ENCODE data around the gene BPTF.
"Not testable (repeated sequence)": the region's sequence is repeated elsewhere in the genome, so short reads cannot be mapped to it uniquely, and the experiment has no call there.

BPTF gene

GRCh38 chr17:67824735-67825626 lies at the start of gene BPTF:
Gene BPTF (plus strand): TSS chr17:67825503. CDS start chr17:67825725, 222 bp downstream.
- peak; percentile 31 to 95 (median 86) for DNase-seq

GRCh38 chr17:67779098-67779672 lies 46.1 kb upstream of the BPTF start:
- no peak for DNase-seq

GRCh38 chr17:67784364-67785121 lies 40.8 kb upstream of the BPTF start:
- no peak for DNase-seq

GRCh38 chr17:67785122-67785477 lies 40.2 kb upstream of the BPTF start:
- no peak for DNase-seq

- DNase-seq, result no peak
Observed at GRCh38 chr17:67785504-67785903, 39.8 kb upstream of the BPTF start.

GRCh38 chr17:67800495-67800928 lies 24.8 kb upstream of the BPTF start:
- DNase-seq, result peak in 11 of 14 donors; percentile 2 to 65 (median 33)

- DNase-seq, result no peak
Observed at GRCh38 chr17:67801626-67802175, 23.6 kb upstream of the BPTF start.

- DNase-seq, result no peak
Observed at GRCh38 chr17:67810464-67810863, 14.8 kb upstream of the BPTF start.

GRCh38 chr17:67812380-67812779 lies 12.9 kb upstream of the BPTF start:
- DNase-seq, result not testable (repeated sequence)

- no peak for DNase-seq
Observed at GRCh38 chr17:67813803-67814180, 11.5 kb upstream of the BPTF start.

GRCh38 chr17:67818110-67819002 lies 6.9 kb upstream of the BPTF start:
- no peak for DNase-seq

GRCh38 chr17:67819722-67820121 lies 5.6 kb upstream of the BPTF start:
- DNase-seq, result no peak

- DNase-seq, result no peak
Observed at GRCh38 chr17:67821871-67822367, 3.4 kb upstream of the BPTF start.

GRCh38 chr17:67825627-67826601 lies 611 bp downstream of the BPTF start:
- DNase-seq, result peak in 11 of 14 donors; percentile 42 to 82 (median 73)

GRCh38 chr17:67829331-67829730 lies 4.0 kb downstream of the BPTF start:
- DNase-seq, result no peak

- peak in 2 of 14 donors; percentile 2 to 5 for DNase-seq
Observed at GRCh38 chr17:67830440-67830839, 5.1 kb downstream of the BPTF start.

GRCh38 chr17:67831268-67831667 lies 6.0 kb downstream of the BPTF start:
- DNase-seq, result no peak

GRCh38 chr17:67833134-67833533 lies 7.8 kb downstream of the BPTF start:
- no peak for DNase-seq

GRCh38 chr17:67833946-67834631 lies 8.8 kb downstream of the BPTF start:
- no peak for DNase-seq

- no peak for DNase-seq
Observed at GRCh38 chr17:67834634-67835033, 9.3 kb downstream of the BPTF start.
